MM.1S (cell line): ENCODE measurements around the gene KRTAP9-7.
"Not testable (repeated sequence)": the region's sequence is repeated elsewhere in the genome, so short reads cannot be mapped to it uniquely, and the experiment has no call there.

ENCODE experiments used
- DNase-seq: peaks from one replicate; pipeline ENCODE4 v3.0.0-alpha.2; 2015
- H2AFZ ChIP-seq: fragments of 300-600 bp; sonication (generic); 2 replicates; pipeline ENCODE4 v1.6.0; 2016; ENCODE audit warnings: antibody characterized with exemption, low read length
- H3F3A ChIP-seq: fragments of 300-600 bp; sonication (generic); 2 replicates; pipeline ENCODE4 v1.6.1; 2016; ENCODE audit warnings: mild to moderate bottlenecking, antibody characterized with exemption, low read length, moderate library complexity, mixed read lengths; ENCODE audit not compliant: insufficient read depth
- H3K27ac ChIP-seq: fragments of 300-600 bp; sonication (generic); 2 replicates; pipeline ENCODE4 v1.5.1; 2016; ENCODE audit warnings: mild to moderate bottlenecking, low read length
- H3K27me3 ChIP-seq: fragments of 300-600 bp; sonication (generic); replicated peaks from 2 replicates; pipeline ENCODE4 v1.6.0; 2016; ENCODE audit warnings: low read length; ENCODE audit not compliant: insufficient read depth
- H3K36me3 ChIP-seq: fragments of 300-600 bp; sonication (generic); replicated peaks from 2 replicates; pipeline ENCODE4 v1.6.1; 2016; ENCODE audit warnings: mild to moderate bottlenecking, low read length, mixed read lengths; ENCODE audit not compliant: insufficient read depth
- H3K4me1 ChIP-seq: fragments of 300-600 bp; sonication (generic); 2 replicates; pipeline ENCODE4 v1.6.1; 2016; ENCODE audit warnings: low read length, mixed read lengths
- H3K4me2 ChIP-seq: fragments of 300-600 bp; sonication (generic); 2 replicates; pipeline ENCODE4 v1.6.0; 2016; ENCODE audit warnings: low read depth, low read length
- H3K4me3 ChIP-seq: fragments of 300-600 bp; sonication (generic); 2 replicates; pipeline ENCODE4 v1.5.1; 2016; ENCODE audit warnings: low read length, mixed read lengths
- H3K79me2 ChIP-seq: fragments of 300-600 bp; sonication (generic); 2 replicates; pipeline ENCODE4 v1.6.1; 2016; ENCODE audit warnings: mixed run types, low read length, mixed read lengths
- H3K9ac ChIP-seq: fragments of 300-600 bp; sonication (generic); 2 replicates; pipeline ENCODE4 v1.6.1; 2016; ENCODE audit warnings: low read length, mixed read lengths
- H3K9me2 ChIP-seq: fragments of 300-600 bp; sonication (generic); replicated peaks from 2 replicates; pipeline ENCODE4 v1.6.1; 2016; ENCODE audit warnings: mild to moderate bottlenecking, low read length, mixed read lengths; ENCODE audit not compliant: insufficient read depth
- H3K9me3 ChIP-seq: fragments of 300-600 bp; sonication (generic); replicated peaks from 2 replicates; pipeline ENCODE4 v1.6.1; 2016; ENCODE audit warnings: mild to moderate bottlenecking, low read length, mixed read lengths; ENCODE audit not compliant: insufficient read depth
- H4K20me1 ChIP-seq: fragments of 300-600 bp; sonication (generic); 2 replicates; pipeline ENCODE4 v1.6.1; 2016; ENCODE audit warnings: mild to moderate bottlenecking, low read length, moderate library complexity, mixed read lengths; ENCODE audit not compliant: insufficient read depth
- CTCF ChIP-seq: fragments of 300-600 bp; sonication (generic); IDR thresholded peaks from 2 replicates; pipeline ENCODE4 v1.5.1; 2016; ENCODE audit warnings: antibody characterized with exemption, low read length, mixed read lengths
- EZH2 ChIP-seq: fragments of 300-600 bp; sonication (generic); optimal IDR thresholded peaks from 2 replicates; pipeline ENCODE3; 2017; ENCODE audit warnings: low read depth, mild to moderate bottlenecking, antibody characterized with exemption, low read length, mixed read lengths
- EZH2phosphoT487 ChIP-seq: fragments of 300-600 bp; sonication (generic); IDR thresholded peaks from 2 replicates; pipeline ENCODE4 v1.6.1; 2018; ENCODE audit warnings: antibody characterized with exemption, low read length

KRTAP9-7 gene

GRCh38 chr17:41275648-41276190 is at the start of gene KRTAP9-7:
Gene KRTAP9-7 (plus strand): TSS chr17:41275698. CDS start chr17:41275698, 0 bp downstream.
- not testable (repeated sequence) for DNase-seq, H3K4me3 ChIP-seq, H3K4me1 ChIP-seq, H3K9me3 ChIP-seq, H3K9me2 ChIP-seq, H3K79me2 ChIP-seq, H3F3A ChIP-seq, H3K27ac ChIP-seq, H2AFZ ChIP-seq, H3K9ac ChIP-seq, H4K20me1 ChIP-seq, H3K36me3 ChIP-seq, H3K4me2 ChIP-seq, H3K27me3 ChIP-seq

DNA sequence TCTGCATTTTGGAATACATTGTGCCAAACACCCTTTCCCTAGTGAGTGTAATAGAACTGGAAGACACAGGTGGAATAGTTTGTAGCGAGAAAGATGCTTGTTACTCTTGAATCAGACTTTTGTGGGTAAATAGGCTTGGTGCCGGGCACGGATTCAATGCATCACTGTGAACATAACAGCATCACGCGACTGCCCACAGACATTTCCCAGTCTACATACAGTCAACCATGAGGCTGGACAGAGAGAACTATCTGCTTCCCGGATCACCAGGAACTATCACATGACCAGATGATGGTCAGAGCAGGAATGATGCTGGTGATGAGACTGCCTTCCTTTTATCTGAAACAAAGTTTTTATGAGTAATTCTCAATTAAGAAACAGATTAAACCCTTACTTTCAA is 49.4 kb upstream of the KRTAP9-7 start:
- H3K27me3 ChIP-seq, result no peaks in the 10 kb centered on the region
- no peaks in the 10 kb centered on the region for H3K79me2 ChIP-seq
- DNase-seq, result no peak
- no peak overlapping the region for H3K27ac ChIP-seq
- no peak overlapping the region for H2AFZ ChIP-seq
- H4K20me1 ChIP-seq, result no peaks in the 10 kb centered on the region
- no peaks in the 10 kb centered on the region for H3K9me2 ChIP-seq
- H3K36me3 ChIP-seq, result no peaks in the 10 kb centered on the region
- no peaks in the 10 kb centered on the region for H3F3A ChIP-seq
- no peak overlapping the region for H3K4me3 ChIP-seq
- H3K9me3 ChIP-seq, result no peaks in the 10 kb centered on the region
- H3K9ac ChIP-seq, result no peak overlapping the region
- no peak for TF ChIP-seq EZH2
- H3K4me1 ChIP-seq, result no peaks in the 10 kb centered on the region
- H3K4me2 ChIP-seq, result no peak overlapping the region

DNA sequence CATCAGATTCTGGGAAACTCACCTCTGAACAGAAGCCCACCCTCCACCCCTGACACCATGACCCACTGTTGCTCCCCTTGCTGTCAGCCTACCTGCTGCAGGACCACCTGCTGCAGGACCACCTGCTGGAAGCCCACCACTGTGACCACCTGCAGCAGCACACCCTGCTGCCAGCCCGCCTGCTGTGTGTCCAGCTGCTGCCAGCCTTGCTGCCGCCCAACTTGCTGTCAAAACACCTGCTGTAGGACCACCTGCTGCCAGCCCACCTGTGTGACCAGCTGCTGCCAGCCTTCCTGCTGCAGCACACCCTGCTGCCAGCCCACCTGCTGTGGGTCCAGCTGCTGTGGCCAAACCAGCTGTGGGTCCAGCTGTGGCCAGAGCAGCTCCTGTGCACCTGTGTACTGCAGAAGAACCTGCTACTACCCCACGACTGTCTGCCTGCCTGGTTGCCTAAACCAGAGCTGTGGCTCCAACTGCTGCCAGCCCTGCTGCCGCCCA is 48.9 kb upstream of the KRTAP9-7 start, which contains the start of gene KRTAP9-2:
Gene KRTAP9-2 (plus strand): TSS at position 51 of the 498 bp plus-strand sequence. CDS start 7 bp downstream, at position 58.
- H3K4me3 ChIP-seq, H3K27ac ChIP-seq, H4K20me1 ChIP-seq, H2AFZ ChIP-seq, H3K36me3 ChIP-seq, H3K27me3 ChIP-seq, H3K79me2 ChIP-seq, H3K4me2 ChIP-seq, DNase-seq, H3K9me2 ChIP-seq, H3K9me3 ChIP-seq, H3K4me1 ChIP-seq, H3K9ac ChIP-seq, H3F3A ChIP-seq: not testable (repeated sequence)

- no peaks in the 10 kb centered on the region for H3K9me2 ChIP-seq
- no peak for TF ChIP-seq EZH2
- TF ChIP-seq CTCF, result no peak
- no peak for TF ChIP-seq EZH2phosphoT487
- H3K4me1 ChIP-seq, result 0 out of 2 replicates have a peak, but pooled peaks cover 6% of the 10 kb centered on the region
- no peaks in the 10 kb centered on the region for H3K79me2 ChIP-seq
- H3K9me3 ChIP-seq, result no peaks in the 10 kb centered on the region
- no peak overlapping the region for H3K4me2 ChIP-seq
- no peak for DNase-seq
- no peak overlapping the region for H3K27ac ChIP-seq
- H2AFZ ChIP-seq, result no peak overlapping the region
- no peaks in the 10 kb centered on the region for H3F3A ChIP-seq
- H3K27me3 ChIP-seq, result no peaks in the 10 kb centered on the region
- H3K9ac ChIP-seq, result no peak overlapping the region
- H4K20me1 ChIP-seq, result no peaks in the 10 kb centered on the region
- H3K4me3 ChIP-seq, result no peak overlapping the region
- no peaks in the 10 kb centered on the region for H3K36me3 ChIP-seq
Observed at GRCh38 chr17:41230094-41230493, 45.4 kb upstream of the KRTAP9-7 start.

GRCh38 chr17:41231731-41232130 is 43.8 kb upstream of the KRTAP9-7 start:
- no peaks in the 10 kb centered on the region for H3K9me2 ChIP-seq
- H4K20me1 ChIP-seq, result no peaks in the 10 kb centered on the region
- no peaks in the 10 kb centered on the region for H3K27me3 ChIP-seq
- no peaks in the 10 kb centered on the region for H3K9me3 ChIP-seq
- H3K4me2 ChIP-seq, result no peak overlapping the region
- H3K36me3 ChIP-seq, result no peaks in the 10 kb centered on the region
- no peak for TF ChIP-seq EZH2phosphoT487
- no peak for TF ChIP-seq EZH2
- TF ChIP-seq CTCF, result no peak
- H3F3A ChIP-seq, result no peaks in the 10 kb centered on the region
- no peak overlapping the region for H3K27ac ChIP-seq
- H3K9ac ChIP-seq, result no peak overlapping the region
- DNase-seq, result no peak
- no peak overlapping the region for H2AFZ ChIP-seq
- no peak overlapping the region for H3K4me3 ChIP-seq
- no peaks in the 10 kb centered on the region for H3K79me2 ChIP-seq
- H3K4me1 ChIP-seq, result 0 out of 2 replicates have a peak, but pooled peaks cover 6% of the 10 kb centered on the region

- not testable (repeated sequence) for H3K9me2 ChIP-seq, H3K79me2 ChIP-seq, H3K27me3 ChIP-seq, H3K4me3 ChIP-seq, H3K4me2 ChIP-seq, H4K20me1 ChIP-seq, H2AFZ ChIP-seq, H3F3A ChIP-seq, H3K9ac ChIP-seq, H3K4me1 ChIP-seq, H3K27ac ChIP-seq, H3K9me3 ChIP-seq, H3K36me3 ChIP-seq
- DNase-seq, result peak; percentile 41
Observed at GRCh38 chr17:41232399-41233105, 42.9 kb upstream of the KRTAP9-7 start, which contains the start of gene KRTAP9-3. Gene KRTAP9-3 (plus strand): TSS chr17:41232449. CDS start chr17:41232502, 53 bp downstream.
